SKM-1 treated with dmso at 0.1 percent for 144 hours (cell line): ENCODE results near the gene PPP1R13B.
"Not testable (repeated sequence)": the region's sequence is repeated elsewhere in the genome, so short reads cannot be mapped to it uniquely, and the experiment has no call there.

Source experiments
- DNase-seq: peaks from one replicate; lab custom pipeline; 2025; ENCODE audit not compliant: unreplicated experiment; lab: John Stamatoyannopoulos, UW

PPP1R13B gene

DNA sequence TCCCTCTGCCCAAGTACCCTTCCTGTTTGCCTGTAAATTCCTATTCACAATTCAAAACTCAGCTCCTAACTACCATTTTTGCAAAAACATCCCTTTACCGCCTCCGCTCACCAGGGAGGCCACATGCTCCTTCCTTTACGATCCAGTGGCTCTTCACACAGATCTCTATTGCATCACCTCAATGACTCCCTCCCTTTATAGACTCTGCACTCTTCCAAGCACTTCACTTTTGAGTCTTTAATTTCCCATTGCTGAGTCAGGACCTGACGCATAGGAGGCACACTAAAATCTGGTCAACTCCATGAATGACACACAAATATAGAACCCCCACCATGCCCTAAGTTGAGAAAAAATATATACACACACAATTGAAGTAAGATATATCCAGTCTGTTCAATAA lies 45.9 kb downstream of the PPP1R13B start:
- DNase-seq = no peak

DNA sequence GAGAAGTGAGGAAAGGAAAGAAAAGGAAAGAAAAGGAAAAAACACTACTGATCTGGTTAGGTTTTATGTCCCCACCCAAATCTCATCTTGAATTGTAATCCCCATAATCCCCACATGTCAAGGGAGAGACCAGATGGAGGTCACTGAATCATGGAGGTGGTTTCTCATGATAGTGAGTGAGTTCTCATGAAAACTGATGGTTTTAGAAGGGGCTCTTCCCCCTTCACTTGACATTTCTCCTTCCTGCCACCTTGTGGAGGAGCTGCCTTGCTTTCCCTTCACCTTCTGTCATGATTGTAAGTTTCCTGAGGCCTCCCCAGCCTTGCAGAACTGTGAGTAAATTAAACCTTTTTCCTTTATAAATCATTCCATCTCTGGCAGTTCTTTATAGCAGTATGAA lies 54.2 kb downstream of the PPP1R13B start:
- not testable (repeated sequence) for DNase-seq

DNA sequence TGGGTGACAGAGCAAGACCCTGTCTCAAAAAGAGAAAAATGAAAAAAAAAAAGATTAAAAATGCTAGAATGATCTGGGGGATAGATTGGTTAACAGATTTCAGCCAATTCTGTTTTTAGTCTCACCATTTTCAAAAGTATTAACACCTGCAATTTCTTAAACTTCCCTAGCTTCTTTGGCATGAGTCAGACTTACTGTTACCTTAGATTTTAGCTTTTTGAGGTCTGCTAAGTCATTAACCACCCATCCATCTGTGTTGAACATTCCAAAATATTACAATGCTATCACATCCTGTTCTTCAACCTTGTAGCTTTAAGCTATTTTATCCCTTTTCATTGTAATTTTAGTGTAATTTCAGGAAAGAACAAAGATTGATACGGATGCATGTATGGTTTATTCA lies 59.3 kb downstream of the PPP1R13B start:
- DNase-seq = no peak

DNA sequence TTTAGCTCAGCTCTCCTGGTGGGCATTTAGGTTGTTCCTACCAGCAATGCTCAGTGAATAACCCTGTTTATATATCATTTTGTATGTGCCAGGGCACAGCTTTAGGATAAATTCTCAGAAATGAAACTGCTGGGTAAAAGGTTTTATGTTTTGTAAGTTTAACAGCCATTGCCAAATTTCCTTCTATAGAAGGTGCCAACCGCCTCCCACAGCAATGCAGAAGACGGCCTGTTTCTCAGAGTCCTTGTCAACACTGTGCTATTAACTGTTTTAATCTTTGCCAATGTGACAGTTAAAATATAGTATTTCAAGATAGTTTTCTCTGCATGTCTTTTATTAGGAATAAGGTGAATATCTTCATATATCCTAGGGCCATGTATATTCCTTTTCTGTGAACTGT lies 65.0 kb downstream of the PPP1R13B start:
- no peak for DNase-seq

DNA sequence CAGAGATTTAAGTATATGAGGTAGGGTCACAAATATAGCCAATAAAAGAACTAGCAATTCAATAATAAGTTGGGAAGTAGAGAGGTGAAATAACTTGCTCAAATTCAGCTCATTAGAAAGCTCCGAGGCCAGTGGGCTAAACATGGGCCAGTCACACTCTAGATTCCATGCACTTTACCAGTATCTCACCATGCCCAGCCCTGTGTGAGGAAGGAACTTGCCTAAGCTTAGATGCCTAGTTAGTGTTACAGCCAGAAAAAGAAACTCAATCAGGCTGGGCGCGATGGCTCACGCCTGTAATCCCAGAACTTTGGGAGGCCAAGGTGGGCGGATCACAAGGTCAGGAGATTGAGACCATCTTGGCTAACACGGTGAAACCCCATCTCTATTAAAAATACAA lies 71.1 kb downstream of the PPP1R13B start:
- not testable (repeated sequence) for DNase-seq

DNA sequence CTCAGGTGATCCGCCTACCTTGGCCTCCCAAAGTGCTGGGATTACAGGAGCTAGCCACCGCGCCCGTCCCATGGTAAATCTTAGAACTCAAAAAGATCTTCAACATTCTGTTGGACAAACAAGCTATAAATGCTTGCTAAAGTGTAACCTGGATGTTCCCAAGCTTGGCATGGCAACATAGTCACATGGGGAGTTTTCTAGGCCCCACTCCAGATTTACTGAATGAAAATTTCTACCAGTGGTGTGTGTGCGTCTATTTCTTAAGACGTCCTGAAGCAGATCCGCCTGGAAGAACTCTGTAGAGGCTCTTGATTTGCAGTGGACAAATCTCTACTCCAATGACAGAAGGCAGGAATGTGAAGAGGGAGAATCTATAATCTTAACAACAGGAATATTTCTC lies 71.9 kb downstream of the PPP1R13B start:
- DNase-seq = no peak

DNA sequence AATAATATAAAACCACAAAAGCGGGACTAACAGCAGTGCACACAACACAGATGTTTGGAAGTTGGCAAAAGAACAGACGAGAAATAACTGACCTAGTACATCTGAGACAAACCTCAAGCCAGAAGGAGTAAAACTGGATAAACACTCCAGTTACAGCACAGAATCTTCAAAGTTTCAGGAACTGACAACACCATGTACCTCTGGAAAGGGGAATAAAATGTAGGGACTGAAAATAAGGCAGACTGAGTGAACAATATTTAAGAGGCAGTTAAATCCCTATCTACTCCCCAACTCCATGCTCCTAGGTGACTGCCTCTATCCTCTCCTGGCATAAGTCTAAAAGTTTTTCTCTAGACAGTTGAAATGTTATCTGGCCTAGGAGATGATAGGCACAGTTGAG lies 73.9 kb downstream of the PPP1R13B start:
- no peak for DNase-seq

DNA sequence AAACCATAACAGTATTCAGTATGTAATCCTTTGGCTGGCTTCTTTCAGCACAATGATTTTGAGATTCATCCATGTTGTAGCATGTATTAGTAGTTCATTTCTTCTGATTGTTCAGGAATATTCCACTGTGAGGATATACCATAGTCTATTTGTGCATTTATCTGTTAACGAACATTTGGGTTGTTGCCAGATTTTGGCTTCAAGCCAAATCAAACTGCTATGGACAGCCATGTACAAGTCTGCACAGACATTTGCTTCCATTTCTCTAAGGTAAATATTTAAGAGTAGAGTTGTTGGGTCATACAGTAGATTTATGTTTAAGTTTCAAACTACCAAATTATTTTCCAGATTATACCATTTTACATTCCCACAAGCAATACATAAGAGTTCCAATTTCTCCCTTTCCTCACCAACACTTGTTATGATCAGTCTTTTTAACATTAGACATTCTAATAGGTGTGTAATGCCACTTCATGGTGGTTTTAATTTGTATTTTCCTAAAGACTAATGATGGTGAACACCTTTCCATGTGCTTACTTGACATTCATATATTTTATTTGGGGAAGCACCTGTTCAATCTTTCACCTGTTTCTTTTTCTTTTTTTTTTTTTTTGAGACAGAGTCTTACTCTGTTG lies 75.2 kb downstream of the PPP1R13B start:
- no peak for DNase-seq

DNA sequence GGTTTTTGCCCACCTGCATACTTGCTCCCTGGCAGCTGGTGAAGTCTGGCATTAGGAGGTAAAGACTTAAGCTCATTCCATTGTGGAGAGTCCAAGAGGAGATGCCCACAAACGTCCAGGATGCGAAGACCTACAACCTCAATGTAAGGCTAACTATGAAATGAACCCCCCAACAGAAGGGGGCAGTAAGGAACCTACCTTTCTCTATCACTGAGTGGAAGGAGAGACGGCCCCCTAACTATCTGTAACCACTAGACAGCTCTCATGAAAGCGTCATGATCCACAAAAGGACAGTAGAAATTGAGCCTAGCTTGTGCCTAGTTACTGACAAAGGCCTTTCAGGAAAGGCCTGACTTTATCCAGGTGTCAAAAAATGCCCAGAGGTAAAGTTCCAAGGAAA lies 76.5 kb downstream of the PPP1R13B start:
- no peak for DNase-seq

DNA sequence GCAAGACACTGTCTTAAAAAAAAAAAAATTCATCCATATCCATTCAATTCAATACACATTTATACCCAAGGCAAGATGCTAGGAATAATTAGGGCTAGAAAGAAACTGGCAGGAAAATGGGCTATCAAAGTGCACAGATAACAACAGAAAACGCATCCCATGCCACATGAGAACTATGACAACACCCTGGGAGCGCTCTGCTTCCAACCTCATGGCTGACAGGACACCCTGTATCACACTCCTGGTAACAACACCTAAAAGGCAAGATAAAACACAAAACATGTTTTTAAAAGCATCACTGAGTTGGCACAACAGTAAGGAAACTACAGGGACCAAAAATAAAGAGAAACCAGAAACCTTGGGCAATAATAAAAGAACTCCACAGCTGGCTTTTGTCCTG lies 76.9 kb downstream of the PPP1R13B start:
- no peak for DNase-seq

DNA sequence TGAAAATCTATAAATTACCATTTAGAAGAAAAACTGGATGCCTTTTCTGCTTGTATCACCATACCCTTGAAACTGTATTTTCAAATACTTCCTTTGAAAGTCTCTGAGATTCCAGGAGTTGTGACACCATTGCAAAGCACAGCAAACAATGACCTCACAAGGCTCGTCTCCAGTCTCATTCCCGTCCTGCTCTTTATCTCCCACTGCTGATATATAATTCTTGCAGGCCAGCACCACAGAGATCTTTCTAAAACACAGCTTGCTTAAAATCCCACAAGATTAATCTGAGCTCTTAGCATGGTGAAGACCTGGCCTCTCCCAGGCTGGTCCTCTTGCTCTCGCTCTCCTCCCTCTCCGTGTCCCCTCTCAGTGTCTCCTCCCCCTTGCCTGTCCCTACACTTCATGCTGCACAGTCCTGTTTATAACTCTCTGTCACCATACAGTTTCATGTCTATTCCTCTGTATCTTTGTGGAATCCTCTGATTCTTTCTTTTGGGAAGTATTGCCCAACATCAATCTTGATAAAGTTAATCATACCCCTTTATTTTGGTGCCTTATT lies 80.0 kb downstream of the PPP1R13B start:
- no peak for DNase-seq

DNA sequence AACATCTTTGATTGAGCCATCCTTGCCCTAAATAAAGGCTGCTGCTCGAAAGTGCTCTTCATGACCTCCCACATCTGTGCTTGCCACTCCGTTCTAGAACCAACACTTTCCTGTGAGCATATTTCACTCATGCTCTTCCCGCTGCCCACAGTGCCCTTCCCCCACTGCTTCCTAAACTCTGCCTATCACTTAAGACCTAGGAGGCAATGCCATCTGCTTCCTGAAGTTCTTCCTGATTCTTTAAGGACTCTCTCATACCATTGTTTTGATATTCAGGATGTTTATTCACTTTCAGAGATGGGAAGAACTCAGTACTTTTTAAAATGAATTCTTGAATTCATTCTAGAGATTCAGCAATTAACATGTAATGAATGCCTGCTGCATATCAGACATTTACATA lies 81.8 kb downstream of the PPP1R13B start:
- DNase-seq = no peak

DNA sequence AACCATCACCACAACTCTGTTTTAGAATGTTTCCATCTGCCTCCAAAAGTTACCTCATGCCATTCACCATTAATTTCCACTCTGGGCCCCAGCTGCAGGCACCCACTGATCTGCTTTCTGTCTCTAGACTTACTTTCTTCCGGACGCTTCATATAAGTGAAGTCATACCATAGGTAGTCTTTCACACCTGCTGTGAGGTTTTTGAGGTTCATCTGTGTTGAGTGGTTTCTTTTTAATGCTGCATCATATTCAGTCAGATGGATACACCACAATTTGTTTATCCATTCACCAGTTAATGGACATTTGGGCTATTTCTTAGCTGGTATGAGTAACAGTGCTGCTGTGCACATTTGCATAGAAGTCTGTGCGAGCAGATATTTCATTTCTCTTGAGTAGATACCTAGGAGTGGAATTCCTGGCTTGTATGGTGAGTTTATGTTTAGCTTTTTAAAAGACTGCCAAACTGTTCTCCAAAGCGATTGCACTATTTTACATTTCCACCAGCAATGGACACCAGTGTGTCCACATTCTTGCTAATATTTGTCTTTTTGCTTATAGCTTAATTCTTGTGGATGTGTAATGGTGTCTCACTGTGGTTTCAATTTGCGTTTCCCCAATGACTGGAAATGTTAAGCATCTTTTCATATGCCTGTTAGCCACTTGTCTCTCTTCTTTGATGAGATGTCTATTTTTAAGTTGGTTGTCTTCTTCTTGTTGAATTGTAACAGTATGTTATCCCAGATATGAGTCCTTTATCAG lies 83.5 kb downstream of the PPP1R13B start:
- no peak for DNase-seq

DNA sequence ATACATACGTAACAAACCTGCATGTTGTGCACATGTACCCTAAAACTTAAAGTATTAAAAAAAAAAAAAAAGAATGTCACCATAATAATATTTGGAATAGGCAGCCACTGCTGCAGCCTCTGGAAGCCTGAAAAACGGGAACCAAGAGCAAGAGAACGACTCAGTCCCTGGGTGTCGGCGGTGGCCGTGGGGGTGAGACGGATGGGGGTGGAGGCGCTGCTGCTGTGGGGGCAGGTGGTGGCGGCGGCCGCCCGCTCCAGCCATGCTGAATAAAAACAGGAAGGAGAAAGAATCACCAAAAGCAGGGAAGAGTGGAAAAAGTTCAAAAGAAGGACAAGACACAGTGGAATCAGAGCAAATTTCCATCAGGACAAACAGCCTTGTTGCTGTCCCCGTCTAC lies 84.8 kb downstream of the PPP1R13B start:
- no peak for DNase-seq

DNA sequence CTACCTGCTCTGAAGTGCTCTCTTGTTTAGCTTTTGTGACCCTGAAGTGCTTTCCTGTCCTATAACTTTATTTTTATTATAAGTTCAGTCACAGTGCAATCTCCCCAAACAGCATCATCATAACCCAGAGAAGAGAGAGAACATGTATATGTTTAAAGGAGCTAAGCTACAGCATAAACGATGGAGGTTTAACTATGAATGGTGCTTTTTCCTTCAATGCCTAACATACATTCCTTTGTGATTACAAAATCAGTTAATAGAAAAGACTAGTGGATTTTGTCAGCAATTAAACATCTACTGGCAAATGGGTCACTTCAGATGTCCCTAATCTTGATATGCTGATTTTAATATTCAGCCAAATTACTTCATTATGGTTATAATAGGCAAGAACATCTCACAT lies 85.3 kb downstream of the PPP1R13B start:
- DNase-seq = no peak

DNA sequence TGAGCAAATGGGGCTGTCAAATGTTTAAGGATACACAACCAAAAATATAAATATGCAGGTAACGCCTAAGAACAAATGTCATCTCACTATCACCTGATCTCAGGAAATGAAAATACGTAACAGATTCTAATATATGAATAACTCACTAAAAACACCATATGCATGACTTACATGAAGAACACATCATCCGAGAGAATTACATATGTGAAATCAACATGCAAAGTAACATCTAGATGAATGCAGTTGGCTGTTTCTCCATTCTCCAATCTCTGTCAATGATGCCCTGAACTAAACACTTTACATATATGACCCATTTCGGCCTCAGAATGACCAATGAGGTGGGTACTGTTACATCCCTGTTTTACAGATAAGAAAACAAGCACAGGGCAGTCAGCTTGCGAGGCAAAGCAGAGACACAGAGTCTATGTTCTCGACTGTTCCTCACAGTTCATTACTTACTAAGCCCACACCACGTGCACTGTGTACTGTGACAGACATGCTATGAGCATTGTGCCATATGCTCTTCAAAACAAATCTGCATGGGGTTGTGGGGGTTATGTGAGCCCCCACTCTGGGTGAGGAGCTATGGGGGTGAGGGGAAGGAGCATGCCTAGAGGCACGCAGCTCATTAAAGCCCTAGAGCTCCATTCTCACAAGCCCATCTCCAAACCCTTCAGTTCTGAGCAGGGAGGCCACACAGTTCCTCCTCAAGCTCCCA lies 89.2 kb downstream of the PPP1R13B start:
- DNase-seq = no peak

DNA sequence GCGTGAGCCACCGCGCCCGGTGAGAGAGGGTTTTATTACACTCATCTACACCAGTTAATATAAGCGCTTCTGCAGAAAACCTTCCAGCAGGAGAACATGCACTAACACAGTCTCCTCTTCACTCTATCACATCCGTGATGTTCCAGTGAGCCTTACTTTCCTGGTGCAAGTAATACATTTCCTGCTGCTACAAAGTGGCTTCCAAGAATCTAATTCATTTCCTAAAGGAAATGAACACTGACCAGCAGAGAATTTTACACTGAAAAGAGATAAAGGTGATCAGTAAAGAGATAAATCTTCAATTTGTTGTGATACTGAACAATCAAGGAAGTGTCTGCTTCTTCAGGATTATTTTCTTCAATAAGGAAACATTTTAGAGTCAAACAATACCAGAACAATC lies 92.3 kb downstream of the PPP1R13B start:
- no peak for DNase-seq

DNA sequence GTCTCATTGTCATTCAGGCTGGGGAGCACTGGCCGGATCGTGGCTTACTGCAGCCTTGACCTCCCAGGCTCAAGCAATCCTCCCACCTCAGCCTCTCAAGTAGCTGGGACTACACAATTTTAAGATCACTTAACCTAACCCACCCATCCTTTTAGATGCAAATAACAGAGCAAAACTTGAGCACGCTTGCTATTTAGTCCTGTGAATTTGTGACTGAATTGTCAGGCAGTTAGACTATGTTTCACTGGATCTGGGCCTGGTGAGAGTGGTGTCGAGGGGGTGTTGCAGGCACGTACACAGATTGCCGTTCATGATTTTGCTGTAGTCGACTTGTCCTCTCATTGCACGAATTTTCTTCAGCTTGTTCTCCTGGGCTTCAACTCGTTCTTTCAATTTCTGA lies 93.6 kb downstream of the PPP1R13B start:
- DNase-seq = no peak

DNA sequence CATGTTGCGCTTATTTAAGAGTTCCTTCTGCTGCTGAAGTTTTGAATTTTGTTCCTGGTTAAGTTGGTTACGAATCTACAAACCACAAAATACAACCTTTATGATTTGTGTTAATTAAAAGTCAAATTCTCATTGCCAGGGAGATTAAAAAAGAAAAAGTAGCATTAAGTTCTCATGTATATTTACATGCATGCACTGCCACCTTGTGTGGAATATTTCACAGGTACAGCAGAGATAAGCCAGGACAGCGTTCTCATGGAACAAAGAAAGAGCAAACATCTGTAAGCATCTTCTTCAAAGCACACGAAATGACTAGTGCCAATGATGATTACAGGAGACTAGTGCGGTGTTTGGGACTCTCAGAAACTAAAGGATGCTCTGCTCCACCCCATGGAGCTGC lies 97.5 kb downstream of the PPP1R13B start:
- no peak for DNase-seq

DNA sequence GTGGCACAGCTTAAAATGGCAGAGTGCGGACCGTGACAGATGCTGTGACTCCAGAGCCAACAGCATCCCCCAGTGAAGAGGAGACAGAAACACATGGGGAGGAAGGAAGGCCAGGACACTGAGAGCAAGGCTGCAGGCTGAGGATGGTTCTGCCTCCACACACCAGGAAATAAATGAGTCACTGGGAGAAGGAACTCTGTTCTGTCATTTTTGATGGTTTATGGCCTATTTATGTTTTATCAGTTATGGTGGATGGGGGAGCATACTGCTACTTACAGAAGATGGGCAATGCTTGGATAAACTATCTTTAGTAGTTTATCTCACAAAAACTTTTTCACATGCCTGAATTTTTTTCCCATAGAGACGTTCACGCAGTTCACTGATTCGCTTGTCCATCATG lies 97.9 kb downstream of the PPP1R13B start:
- no peak for DNase-seq

DNA sequence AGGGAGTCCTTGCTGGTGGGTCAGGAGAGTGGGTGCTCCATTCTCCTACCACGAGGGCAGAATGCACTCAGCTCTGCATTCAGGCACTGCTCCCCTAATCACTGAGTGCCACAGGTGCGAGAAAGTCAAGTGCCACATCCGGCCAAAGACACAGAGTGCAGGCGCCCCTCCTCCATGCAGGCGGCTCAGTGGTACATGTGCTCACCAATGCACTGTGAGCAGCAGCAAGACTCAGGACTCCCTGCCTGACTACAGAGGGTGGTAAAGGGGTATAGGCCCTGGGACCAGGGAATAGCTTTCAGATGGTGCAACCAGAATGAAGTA lies 98.9 kb downstream of the PPP1R13B start:
- DNase-seq = no peak

DNA sequence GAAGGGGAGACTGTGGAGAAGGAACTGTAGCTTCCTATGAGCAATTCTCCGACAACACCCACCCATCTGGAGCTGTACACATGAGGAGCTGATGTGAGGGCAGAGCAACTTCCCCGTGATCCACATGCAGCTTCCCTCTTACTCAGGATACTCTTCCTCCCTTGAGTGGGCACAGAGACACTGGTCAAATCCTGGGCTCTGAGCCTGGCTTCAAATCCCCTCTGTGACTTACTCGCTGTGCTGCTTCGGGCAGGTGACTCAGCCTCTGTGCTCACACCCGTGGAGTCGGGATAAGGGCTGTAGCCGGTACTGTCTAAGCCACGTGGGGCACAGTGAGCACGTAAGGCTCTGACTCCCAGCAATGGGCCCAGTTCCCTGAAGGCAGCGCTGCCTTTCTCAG lies 100.7 kb downstream of the PPP1R13B start:
- DNase-seq = no peak
